ENCODE results near the gene CYP24A1.

The CYP24A1 gene

GRCh38 chr20:54110457-54110856 lies 63.3 kb downstream of the CYP24A1 start:
- no peak for DNase-seq

GRCh38 chr20:54110041-54110440 lies 63.7 kb downstream of the CYP24A1 start:
- DNase-seq, result no peak

GRCh38 chr20:54108817-54109216 lies 65.0 kb downstream of the CYP24A1 start:
- DNase-seq, result no peak

- DNase-seq, result no peak
Measured at GRCh38 chr20:54108326-54108642, 65.5 kb downstream of the CYP24A1 start.

GRCh38 chr20:54107600-54108325 lies 66.0 kb downstream of the CYP24A1 start:
- DNase-seq, result no peak

GRCh38 chr20:54107181-54107580 lies 66.6 kb downstream of the CYP24A1 start:
- DNase-seq, result no peak

GRCh38 chr20:54106162-54106561 lies 67.6 kb downstream of the CYP24A1 start:
- DNase-seq, result no peak

GRCh38 chr20:54105653-54106052 lies 68.1 kb downstream of the CYP24A1 start:
- no peak for DNase-seq

GRCh38 chr20:54104781-54105180 lies 69.0 kb downstream of the CYP24A1 start:
- DNase-seq, result no peak

- DNase-seq, result no peak
Measured at GRCh38 chr20:54103762-54104600, 69.8 kb downstream of the CYP24A1 start.

Data from fibroblast of skin of right biceps (primary cell).